HL-60 (cell line): ENCODE results near the gene GRK6.
A peak's percentile ranks its signal among the peaks of the same experiment; 100 is the strongest.

Source experiments
- DNase-seq, 2 experiments: peaks; one replicate each; pipeline ENCODE4 v3.0.0-alpha.2; 2010 to 2020; ENCODE audit warnings: low read depth in 1 of 2, low spot score in 1 of 2
- H3K27ac ChIP-seq: fragments of 250-450 bp; sonication (Bioruptor Pico); replicated peaks from 2 replicates; pipeline ENCODE4 v1.5.1; 2020; ENCODE audit warnings: mild to moderate bottlenecking, moderate library complexity
- H3K27me3 ChIP-seq: fragments of 250-450 bp; sonication (Bioruptor Pico); 2 replicates; pipeline ENCODE4 v1.5.1; 2021; ENCODE audit warnings: mild to moderate bottlenecking, moderate library complexity; ENCODE audit not compliant: insufficient read depth, poor library complexity, severe bottlenecking
- H3K4me3 ChIP-seq: replicated peaks from 2 replicates; pipeline ENCODE4 v1.5.1; 2011; ENCODE audit warnings: mild to moderate bottlenecking, control low read depth, low read length; ENCODE audit not compliant: insufficient read depth
- CTCF ChIP-seq: IDR thresholded peaks from one replicate; pipeline ENCODE4 v1.5.1; 2011; ENCODE audit warnings: low read length, control low read depth, inconsistent platforms; ENCODE audit not compliant: insufficient read depth
- GABPA ChIP-seq: IDR thresholded peaks from 2 replicates; pipeline ENCODE4 v1.6.1; 2012; ENCODE audit warnings: low read depth
- POLR2AphosphoS5 ChIP-seq: IDR thresholded peaks from 2 replicates; pipeline ENCODE4 v1.6.1; 2012; ENCODE audit warnings: low read depth
- REST ChIP-seq: IDR thresholded peaks from 2 replicates; pipeline ENCODE4 v1.6.1; 2012; ENCODE audit warnings: low read depth; ENCODE audit not compliant: insufficient replicate concordance
- SPI1 ChIP-seq: IDR thresholded peaks from 2 replicates; pipeline ENCODE4 v1.6.1; 2012; ENCODE audit warnings: low read depth, mild to moderate bottlenecking, borderline replicate concordance

The GRK6 gene

GRCh38 chr5:177490311-177490991 is 64.0 kb downstream of the GRK6 start:
- no peak for TF ChIP-seq SPI1
- no peak for TF ChIP-seq REST
- TF ChIP-seq POLR2AphosphoS5: no peak
- no peak for TF ChIP-seq CTCF
- no peak for TF ChIP-seq GABPA
- Histone ChIP-seq H3K4me3 (no peak overlapping the region), H3K27ac (no peak overlapping the region), H3K27me3 (no peaks in the 10 kb centered on the region)
- DNase-seq: no peak

GRCh38 chr5:177490992-177491391 is 64.5 kb downstream of the GRK6 start:
- TF ChIP-seq CTCF: no peak
- no peak for TF ChIP-seq POLR2AphosphoS5
- TF ChIP-seq REST: no peak
- TF ChIP-seq GABPA: no peak
- TF ChIP-seq SPI1: no peak
- no peaks in the 10 kb centered on the region for H3K27me3 ChIP-seq
- H3K4me3 ChIP-seq: no peak overlapping the region
- no peak overlapping the region for H3K27ac ChIP-seq
- no peak for DNase-seq

- peak in 1 of 2 experiments; percentile 41 for DNase-seq
- Histone ChIP-seq H3K4me3 (no peak overlapping the region), H3K27ac (no peak overlapping the region), H3K27me3 (no peaks in the 10 kb centered on the region)
- TF ChIP-seq SPI1 (no peak), CTCF (peak; percentile 34)
Observed at GRCh38 chr5:177491429-177491945, 65.0 kb downstream of the GRK6 start.
